BE2C (cell line): ENCODE measurements around the gene CWC15.
"Not testable (repeated sequence)": the region's sequence is repeated elsewhere in the genome, so short reads cannot be mapped to it uniquely, and the experiment has no call there.

Source experiments
- DNase-seq: peaks from one replicate; pipeline ENCODE4 v3.0.0-alpha.2; 2020
- H3K27me3 ChIP-seq: fragments of 250-450 bp; sonication (Bioruptor Pico); 2 replicates; pipeline ENCODE4 v1.5.1; 2020; ENCODE audit warnings: mild to moderate bottlenecking
- H3K36me3 ChIP-seq: fragments of 250-450 bp; sonication (Bioruptor Pico); 2 replicates; pipeline ENCODE4 v1.5.1; 2020; ENCODE audit warnings: mild to moderate bottlenecking
- H3K4me1 ChIP-seq: fragments of 250-450 bp; sonication (Bioruptor Pico); 2 replicates; pipeline ENCODE4 v1.5.1; 2020
- H3K4me3 ChIP-seq: 2 replicates; pipeline ENCODE4 v1.5.1; 2011; ENCODE audit warnings: low read depth, low read length
- H3K9me3 ChIP-seq: fragments of 250-450 bp; sonication (Bioruptor Pico); 2 replicates; pipeline ENCODE4 v1.5.1; 2020
- TF ChIP-seq, protein P1 (sequence below): IDR thresholded peaks from 2 replicates; pipeline ENCODE4 v1.5.1; 2012; ENCODE audit warnings: mild to moderate bottlenecking, low read depth, low read length

The CWC15 gene

GRCh38 chr11:94925422-94926270 is 47.7 kb downstream of the CWC15 start:
- no peaks in the 10 kb centered on the region for H3K36me3 ChIP-seq
- no peak overlapping the region for H3K4me3 ChIP-seq
- no peaks in the 10 kb centered on the region for H3K27me3 ChIP-seq
- no peak for DNase-seq
- TF ChIP-seq, protein P1, sequence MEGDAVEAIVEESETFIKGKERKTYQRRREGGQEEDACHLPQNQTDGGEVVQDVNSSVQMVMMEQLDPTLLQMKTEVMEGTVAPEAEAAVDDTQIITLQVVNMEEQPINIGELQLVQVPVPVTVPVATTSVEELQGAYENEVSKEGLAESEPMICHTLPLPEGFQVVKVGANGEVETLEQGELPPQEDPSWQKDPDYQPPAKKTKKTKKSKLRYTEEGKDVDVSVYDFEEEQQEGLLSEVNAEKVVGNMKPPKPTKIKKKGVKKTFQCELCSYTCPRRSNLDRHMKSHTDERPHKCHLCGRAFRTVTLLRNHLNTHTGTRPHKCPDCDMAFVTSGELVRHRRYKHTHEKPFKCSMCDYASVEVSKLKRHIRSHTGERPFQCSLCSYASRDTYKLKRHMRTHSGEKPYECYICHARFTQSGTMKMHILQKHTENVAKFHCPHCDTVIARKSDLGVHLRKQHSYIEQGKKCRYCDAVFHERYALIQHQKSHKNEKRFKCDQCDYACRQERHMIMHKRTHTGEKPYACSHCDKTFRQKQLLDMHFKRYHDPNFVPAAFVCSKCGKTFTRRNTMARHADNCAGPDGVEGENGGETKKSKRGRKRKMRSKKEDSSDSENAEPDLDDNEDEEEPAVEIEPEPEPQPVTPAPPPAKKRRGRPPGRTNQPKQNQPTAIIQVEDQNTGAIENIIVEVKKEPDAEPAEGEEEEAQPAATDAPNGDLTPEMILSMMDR = no peak
- H3K4me1 ChIP-seq = peaks cover 8% of the 10 kb centered on the region
- H3K9me3 ChIP-seq = no peaks in the 10 kb centered on the region

- H3K4me3 ChIP-seq = no peak overlapping the region
Measured at GRCh38 chr11:94924612-94925011, 48.7 kb downstream of the CWC15 start.

GRCh38 chr11:94924171-94924572 is 49.2 kb downstream of the CWC15 start:
- H3K9me3 ChIP-seq = no peaks in the 10 kb centered on the region
- peaks cover 8% of the 10 kb centered on the region for H3K4me1 ChIP-seq
- TF ChIP-seq, protein P1 = no peak
- peak; percentile 65 for DNase-seq
- H3K27me3 ChIP-seq = no peaks in the 10 kb centered on the region
- no peaks in the 10 kb centered on the region for H3K36me3 ChIP-seq
- no peak overlapping the region for H3K4me3 ChIP-seq

More at GRCh38 chr11:94924612-94925011, 48.7 kb downstream of the CWC15 start:
- Histone ChIP-seq H3K9me3 (no peaks in the 10 kb centered on the region), H3K4me1 (peaks cover 8% of the 10 kb centered on the region), H3K27me3 (no peaks in the 10 kb centered on the region), H3K36me3 (no peaks in the 10 kb centered on the region)
- TF ChIP-seq, protein P1 = no peak
- DNase-seq = no peak

GRCh38 chr11:94923004-94923334 is 50.4 kb downstream of the CWC15 start:
- no peak overlapping the region for H3K4me3 ChIP-seq
- no peak for DNase-seq
- peaks cover 8% of the 10 kb centered on the region for H3K4me1 ChIP-seq
- H3K9me3 ChIP-seq = no peaks in the 10 kb centered on the region
- H3K27me3 ChIP-seq = no peaks in the 10 kb centered on the region
- H3K36me3 ChIP-seq = no peaks in the 10 kb centered on the region
- TF ChIP-seq, protein P1 = no peak

GRCh38 chr11:94922321-94923003 is 50.9 kb downstream of the CWC15 start:
- TF ChIP-seq, protein P1 = no peak
- DNase-seq = no peak
- H3K4me3 ChIP-seq = no peak overlapping the region
- H3K4me1 ChIP-seq = peaks cover 8% of the 10 kb centered on the region
- H3K9me3 ChIP-seq = no peaks in the 10 kb centered on the region
- H3K27me3 ChIP-seq = no peaks in the 10 kb centered on the region
- H3K36me3 ChIP-seq = no peaks in the 10 kb centered on the region

DNA sequence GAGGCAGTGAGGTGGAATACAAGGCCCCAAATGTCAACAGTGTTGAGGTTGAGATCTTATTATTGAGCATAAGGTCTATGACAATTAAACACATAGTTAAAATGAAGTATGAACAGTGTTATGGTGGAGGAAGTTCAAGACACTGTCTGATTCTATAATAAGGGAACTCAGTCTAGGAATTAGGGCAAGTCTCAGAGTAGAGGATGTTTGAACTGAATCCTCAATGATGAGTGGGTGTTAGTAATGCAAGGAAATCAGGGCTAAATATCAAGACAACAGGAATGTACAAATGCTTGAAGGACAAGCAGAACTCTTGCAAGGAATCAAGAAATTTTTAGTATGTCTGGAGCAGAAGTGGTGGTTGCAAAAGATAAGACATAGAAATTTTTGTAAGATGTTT is 53.0 kb downstream of the CWC15 start:
- Histone ChIP-seq H3K36me3 (no peaks in the 10 kb centered on the region), H3K4me1 (peaks cover 8% of the 10 kb centered on the region), H3K9me3 (no peaks in the 10 kb centered on the region), H3K4me3 (no peak overlapping the region), H3K27me3 (no peaks in the 10 kb centered on the region)
- no peak for DNase-seq
- TF ChIP-seq, protein P1 = no peak

GRCh38 chr11:94913718-94914394 is 59.5 kb downstream of the CWC15 start:
- DNase-seq, H3K27me3 ChIP-seq: not testable (repeated sequence)

More at GRCh38 chr11:94913718-94914394, 59.5 kb downstream of the CWC15 start:
- H3K4me3 ChIP-seq, H3K36me3 ChIP-seq, H3K9me3 ChIP-seq, H3K4me1 ChIP-seq: not testable (repeated sequence)
